SK-N-SH (cell line): ENCODE data around the gene PDZRN4. TPM values are rescaled to one million over a fixed set of nuclear protein-coding genes. Genes with fewer than 3 reads are reported as not detected.

Experiments used
- CTCF ChIA-PET: fragments of 300-600, 350-600 bp; formaldehyde crosslinking; extraction: SDS; loops from one replicate; lab custom pipeline; 2021; lab: Yijun Ruan, JAX
- POLR2A ChIA-PET: fragments of 350-600 bp; sonication (Branson Sonifier 250); formaldehyde crosslinking; extraction: SDS; loops from one replicate; lab custom pipeline; 2020; ENCODE audit warnings: antibody characterized with exemption, inconsistent platforms; lab: Yijun Ruan, JAX
- DNase-seq: peaks from one replicate; pipeline ENCODE4 v3.0.0; 2012
- H2AFZ ChIP-seq: fragments of 200-600 bp; sonication (generic); 2 replicates; pipeline ENCODE4 v1.8.1; 2016; ENCODE audit warnings: antibody characterized with exemption, mild to moderate bottlenecking, low read depth
- H3F3A ChIP-seq: fragments of 200-600 bp; sonication (generic); replicated peaks from 2 replicates; pipeline ENCODE3; 2016; ENCODE audit warnings: antibody characterized with exemption, mild to moderate bottlenecking; ENCODE audit not compliant: insufficient read depth
- H3K27ac ChIP-seq, 2 experiments: fragments of 200-500 bp in 1 of 2; fragments of 200-600 bp in 1 of 2; sonication (Bioruptor generic) in 1 of 2; sonication (generic), shearing (Covaris generic) in 1 of 2; 2 replicates each; pipeline versions ENCODE4 v1.5.1 to v1.6.1; 2014 to 2016; ENCODE audit warnings: low read depth in 2 of 2, inconsistent platforms in 1 of 2, low read length in 1 of 2, mild to moderate bottlenecking in 1 of 2, mixed read lengths in 1 of 2
- H3K27me3 ChIP-seq: fragments of 200-600 bp; sonication (generic), shearing (Covaris generic); 2 replicates; pipeline ENCODE4 v1.6.1; 2016; ENCODE audit warnings: mixed run types; ENCODE audit not compliant: insufficient read depth
- H3K36me3 ChIP-seq, 2 experiments: fragments of 200-500 bp in 1 of 2; fragments of 200-600 bp in 1 of 2; sonication (Bioruptor generic) in 1 of 2; sonication (generic) in 1 of 2; replicated peaks in 1 of 2; 2 replicates each; pipeline versions ENCODE3 to v1.5.1; 2014 to 2016; ENCODE audit warnings: low read length in 1 of 2, mild to moderate bottlenecking in 1 of 2; ENCODE audit not compliant: insufficient read depth in 2 of 2, control insufficient read depth in 1 of 2
- H3K4me1 ChIP-seq, 2 experiments: fragments of 200-500 bp in 1 of 2; fragments of 200-600 bp in 1 of 2; sonication (Bioruptor generic) in 1 of 2; sonication (generic), shearing (Covaris generic) in 1 of 2; 2 replicates each; pipeline versions ENCODE4 v1.5.1 to v1.6.1; 2014 to 2016; ENCODE audit warnings: low read depth in 1 of 2, low read length in 1 of 2, mixed run types in 1 of 2; ENCODE audit not compliant: insufficient read depth in 2 of 2, control insufficient read depth in 1 of 2
- H3K4me2 ChIP-seq: fragments of 200-600 bp; sonication (generic), shearing (Covaris generic); 2 replicates; pipeline ENCODE4 v1.6.1; 2017; ENCODE audit warnings: mixed run types
- H3K4me3 ChIP-seq, 2 experiments: fragments of 200-500 bp in 1 of 2; fragments of 200-600 bp in 1 of 2; sonication (Bioruptor generic) in 1 of 2; sonication (generic), shearing (Covaris generic) in 1 of 2; 2 replicates each; pipeline versions ENCODE4 v1.5.1 to v1.8.1; 2014 to 2016; ENCODE audit warnings: low read depth in 2 of 2, inconsistent platforms in 1 of 2, low read length in 1 of 2, mild to moderate bottlenecking in 1 of 2, mixed read lengths in 1 of 2, moderate library complexity in 1 of 2
- H3K79me2 ChIP-seq: fragments of 200-600 bp; sonication (generic); 2 replicates; pipeline ENCODE4 v1.8.1; 2017; ENCODE audit warnings: mild to moderate bottlenecking; ENCODE audit not compliant: insufficient read depth
- H3K9ac ChIP-seq: fragments of 200-600 bp; sonication (generic); 2 replicates; pipeline ENCODE4 v1.6.1; 2017; ENCODE audit warnings: mixed run types
- H3K9me2 ChIP-seq: fragments of 200-600 bp; sonication (generic); 2 replicates; pipeline ENCODE4 v1.6.1; 2017; ENCODE audit warnings: mixed run types
- H3K9me3 ChIP-seq: fragments of 200-600 bp; sonication (generic); 2 replicates; pipeline ENCODE4 v1.6.1; 2017; ENCODE audit warnings: mixed run types, mild to moderate bottlenecking, moderate library complexity
- H4K20me1 ChIP-seq: fragments of 200-600 bp; sonication (generic); 2 replicates; pipeline ENCODE4 v1.6.1; 2017; ENCODE audit warnings: mild to moderate bottlenecking, mixed run types; ENCODE audit not compliant: insufficient read depth
- ELF1 ChIP-seq: IDR thresholded peaks from 2 replicates; pipeline ENCODE4 v1.4.0; 2012
- EZH2phosphoT487 ChIP-seq: fragments of 200-600 bp; sonication (generic); IDR thresholded peaks from 2 replicates; pipeline ENCODE4 v1.6.1; 2017; ENCODE audit warnings: low read depth, mixed run types, mild to moderate bottlenecking, antibody characterized with exemption, moderate library complexity, borderline replicate concordance
- FOSL2 ChIP-seq: IDR thresholded peaks from 2 replicates; pipeline ENCODE4 v1.4.0; 2012; ENCODE audit warnings: low read depth, mild to moderate bottlenecking, moderate library complexity, borderline replicate concordance
- FOXJ3 ChIP-seq: sonication (generic); formaldehyde crosslinking; IDR thresholded peaks from 2 replicates; pipeline ENCODE4 v1.5.1; 2020; ENCODE audit warnings: mild to moderate bottlenecking, missing genetic modification reagents
- FOXM1 ChIP-seq: IDR thresholded peaks from 2 replicates; pipeline ENCODE4 v1.4.0; 2012; ENCODE audit warnings: low read depth, mild to moderate bottlenecking
- GABPA ChIP-seq: IDR thresholded peaks from 2 replicates; pipeline ENCODE4 v1.4.0; 2012; ENCODE audit warnings: low read depth, mild to moderate bottlenecking
- JUND ChIP-seq: IDR thresholded peaks from 2 replicates; pipeline ENCODE4 v1.4.0; 2012
- MXI1 ChIP-seq: IDR thresholded peaks from 2 replicates; pipeline ENCODE4 v1.6.1; 2012; ENCODE audit warnings: mild to moderate bottlenecking, low read depth, low read length, improper control_type of control experiment
- POLR2AphosphoS5 ChIP-seq: IDR thresholded peaks from 2 replicates; pipeline ENCODE4 v1.6.1; 2012; ENCODE audit warnings: low read depth, low read length
- RCOR1 ChIP-seq: fragments of 150-350 bp; IDR thresholded peaks from 2 replicates; pipeline ENCODE4 v1.6.1; 2017; ENCODE audit warnings: antibody characterized with exemption, low read length
- REST ChIP-seq: IDR thresholded peaks from 2 replicates; pipeline ENCODE4 v1.6.1; 2012; ENCODE audit warnings: mild to moderate bottlenecking, low read depth, low read length, moderate library complexity
- RFX5 ChIP-seq: IDR thresholded peaks from 2 replicates; pipeline ENCODE4 v1.6.1; 2012; ENCODE audit warnings: mild to moderate bottlenecking, improper control_type of control experiment, low read length
- RXRA ChIP-seq: IDR thresholded peaks from 2 replicates; pipeline ENCODE4 v1.4.0; 2012; ENCODE audit warnings: low read depth, mild to moderate bottlenecking, borderline replicate concordance
- TAF1 ChIP-seq: IDR thresholded peaks from 2 replicates; pipeline ENCODE4 v1.6.1; 2012; ENCODE audit warnings: low read depth, mild to moderate bottlenecking, low read length, moderate library complexity, borderline replicate concordance
- TCF12 ChIP-seq: IDR thresholded peaks from 2 replicates; pipeline ENCODE4 v1.4.0; 2012
- TEAD4 ChIP-seq: IDR thresholded peaks from 2 replicates; pipeline ENCODE4 v1.4.0; 2012; ENCODE audit warnings: mild to moderate bottlenecking, borderline replicate concordance; ENCODE audit not compliant: insufficient read depth
- YY1 ChIP-seq: IDR thresholded peaks from 2 replicates; pipeline ENCODE4 v1.4.0; 2012; ENCODE audit warnings: low read depth, mild to moderate bottlenecking
- WGBS: methylation state at CpG from one replicate; pipeline ENCODE4 v1.1.6; 2017; ENCODE audit warnings: low lambda C conversion rate; 5-methylcytosine and 5-hydroxymethylcytosine counted together
- polyA plus RNA-seq, 3 experiments: library from polyadenylated mRNA; depleted of rRNA; stranded (reverse); fragments of >200 nt; gene quantifications; 2 replicates each; pipeline ENCODE4 v1.2.3, GENCODE V29; 2012
- TF ChIP-seq, protein P1 (sequence below): IDR thresholded peaks from 2 replicates; pipeline ENCODE4 v1.4.0; 2012; ENCODE audit warnings: low read depth
- TF ChIP-seq, protein P2 (sequence below): fragments of 200-600 bp; sonication (generic); IDR thresholded peaks from 2 replicates; pipeline ENCODE4 v1.6.1; 2017; ENCODE audit warnings: antibody characterized with exemption, mild to moderate bottlenecking, moderate library complexity

The PDZRN4 gene
- polyA plus RNA-seq, 1 of the 3 experiments (the other 2 are of a cell fraction) = 0.02 TPM

- TF ChIP-seq REST (no peak), TEAD4 (no peak)
Measured at GRCh38 chr12:41248391-41248790, 60.3 kb downstream of the PDZRN4 start (continued).

- TF ChIP-seq JUND (no peak), MXI1 (no peak), REST (no peak), FOXM1 (no peak), FOXJ3 (CRISPR knock-in tag) (no peak), TEAD4 (no peak), RCOR1 (no peak), TCF12 (no peak), RXRA (no peak), YY1 (no peak), RFX5 (no peak), POLR2AphosphoS5 (no peak), EZH2phosphoT487 (no peak), FOSL2 (no peak), GABPA (no peak), TAF1 (no peak), ELF1 (no peak)
- TF ChIP-seq, protein P1, sequence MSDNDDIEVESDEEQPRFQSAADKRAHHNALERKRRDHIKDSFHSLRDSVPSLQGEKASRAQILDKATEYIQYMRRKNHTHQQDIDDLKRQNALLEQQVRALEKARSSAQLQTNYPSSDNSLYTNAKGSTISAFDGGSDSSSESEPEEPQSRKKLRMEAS = no peak
- TF ChIP-seq, protein P2, sequence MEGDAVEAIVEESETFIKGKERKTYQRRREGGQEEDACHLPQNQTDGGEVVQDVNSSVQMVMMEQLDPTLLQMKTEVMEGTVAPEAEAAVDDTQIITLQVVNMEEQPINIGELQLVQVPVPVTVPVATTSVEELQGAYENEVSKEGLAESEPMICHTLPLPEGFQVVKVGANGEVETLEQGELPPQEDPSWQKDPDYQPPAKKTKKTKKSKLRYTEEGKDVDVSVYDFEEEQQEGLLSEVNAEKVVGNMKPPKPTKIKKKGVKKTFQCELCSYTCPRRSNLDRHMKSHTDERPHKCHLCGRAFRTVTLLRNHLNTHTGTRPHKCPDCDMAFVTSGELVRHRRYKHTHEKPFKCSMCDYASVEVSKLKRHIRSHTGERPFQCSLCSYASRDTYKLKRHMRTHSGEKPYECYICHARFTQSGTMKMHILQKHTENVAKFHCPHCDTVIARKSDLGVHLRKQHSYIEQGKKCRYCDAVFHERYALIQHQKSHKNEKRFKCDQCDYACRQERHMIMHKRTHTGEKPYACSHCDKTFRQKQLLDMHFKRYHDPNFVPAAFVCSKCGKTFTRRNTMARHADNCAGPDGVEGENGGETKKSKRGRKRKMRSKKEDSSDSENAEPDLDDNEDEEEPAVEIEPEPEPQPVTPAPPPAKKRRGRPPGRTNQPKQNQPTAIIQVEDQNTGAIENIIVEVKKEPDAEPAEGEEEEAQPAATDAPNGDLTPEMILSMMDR = no peak
- CTCF ChIA-PET = no interaction called here
- H3K9ac ChIP-seq = no peak overlapping the region
- H3K79me2 ChIP-seq = no peaks in the 10 kb centered on the region
- WGBS = 23% methylated on average over 2 of the region's 2 CpGs
- H4K20me1 ChIP-seq = no peaks in the 10 kb centered on the region
- no peaks in the 10 kb centered on the region for H3K9me3 ChIP-seq
- H2AFZ ChIP-seq = no peak overlapping the region
- no peak overlapping the region for H3K4me2 ChIP-seq
- no peaks in the 10 kb centered on the region for H3K27me3 ChIP-seq
- H3K9me2 ChIP-seq = no peaks in the 10 kb centered on the region
- H3F3A ChIP-seq = no peaks in the 10 kb centered on the region
- no peak overlapping the region for H3K27ac ChIP-seq
- no peaks in the 10 kb centered on the region for H3K36me3 ChIP-seq
- DNase-seq = no peak
- no peak overlapping the region for H3K4me3 ChIP-seq
- POLR2A ChIA-PET = no interaction called here
- no peaks in the 10 kb centered on the region for H3K4me1 ChIP-seq
Measured at GRCh38 chr12:41250748-41251147, 62.6 kb downstream of the PDZRN4 start.
